Measurements from ENCODE around the gene VWA2. TPM values are rescaled to one million over a fixed set of nuclear protein-coding genes. Genes with fewer than 3 reads are reported as not detected.

Gene VWA2
- total RNA-seq, 4 donors from 2014 or later: 0.09 to 1.4 (median 0.48) TPM; not detected in 1

GRCh38 chr10:114307731-114308130 is 68.7 kb downstream of the VWA2 start:
- no peak for DNase-seq (ENCODE audit: low spot score)
- ATAC-seq (ENCODE audit: low FRiP score): no peak
- TF ChIP-seq CTCF (IDR thresholded peaks at IDR 0.05): no peak

GRCh38 chr10:114308531-114309363 is 69.7 kb downstream of the VWA2 start:
- DNase-seq (ENCODE audit: low spot score): no peak
- ATAC-seq (ENCODE audit: low FRiP score): no peak
- no peak for TF ChIP-seq CTCF (IDR thresholded peaks at IDR 0.05)

GRCh38 chr10:114309364-114309651 is 70.3 kb downstream of the VWA2 start:
- no peak for TF ChIP-seq CTCF (IDR thresholded peaks at IDR 0.05)
- DNase-seq (ENCODE audit: low spot score): no peak
- ATAC-seq (ENCODE audit: low FRiP score): no peak

- DNase-seq (ENCODE audit: low spot score): no peak
- TF ChIP-seq CTCF (IDR thresholded peaks at IDR 0.05): no peak
Measured at GRCh38 chr10:114310346-114310745, 71.3 kb downstream of the VWA2 start.

GRCh38 chr10:114311023-114311422 is 72.0 kb downstream of the VWA2 start:
- no peak for DNase-seq (ENCODE audit: low spot score)
- no peak for TF ChIP-seq CTCF (IDR thresholded peaks at IDR 0.05)
- ATAC-seq (ENCODE audit: low FRiP score): no peak

More at GRCh38 chr10:114310346-114310745, 71.3 kb downstream of the VWA2 start:
- no peak for ATAC-seq (ENCODE audit: low FRiP score)

- no peak for DNase-seq (ENCODE audit: low spot score)
- no peak for ATAC-seq (ENCODE audit: low FRiP score)
- no peak for TF ChIP-seq CTCF (IDR thresholded peaks at IDR 0.05)
Measured at GRCh38 chr10:114311496-114312209, 72.6 kb downstream of the VWA2 start.

- DNase-seq (ENCODE audit: low spot score): no peak
- no peak for TF ChIP-seq CTCF (IDR thresholded peaks at IDR 0.05)
Measured at GRCh38 chr10:114313139-114313538, 74.1 kb downstream of the VWA2 start.

More at GRCh38 chr10:114313139-114313538, 74.1 kb downstream of the VWA2 start:
- no peak for ATAC-seq (ENCODE audit: low FRiP score)
